Activated CD4-positive, CD25-positive, alpha-beta regulatory T cell treated with anti-CD3 and anti-CD28 coated beads, Interleukin-2, amount 50 U/mL, for 72 hours (primary cell): ENCODE measurements around the gene GABPB2.

Experiments used
- DNase-seq: peaks from one replicate; pipeline ENCODE4 v3.0.0; 2021

GABPB2 gene

DNA sequence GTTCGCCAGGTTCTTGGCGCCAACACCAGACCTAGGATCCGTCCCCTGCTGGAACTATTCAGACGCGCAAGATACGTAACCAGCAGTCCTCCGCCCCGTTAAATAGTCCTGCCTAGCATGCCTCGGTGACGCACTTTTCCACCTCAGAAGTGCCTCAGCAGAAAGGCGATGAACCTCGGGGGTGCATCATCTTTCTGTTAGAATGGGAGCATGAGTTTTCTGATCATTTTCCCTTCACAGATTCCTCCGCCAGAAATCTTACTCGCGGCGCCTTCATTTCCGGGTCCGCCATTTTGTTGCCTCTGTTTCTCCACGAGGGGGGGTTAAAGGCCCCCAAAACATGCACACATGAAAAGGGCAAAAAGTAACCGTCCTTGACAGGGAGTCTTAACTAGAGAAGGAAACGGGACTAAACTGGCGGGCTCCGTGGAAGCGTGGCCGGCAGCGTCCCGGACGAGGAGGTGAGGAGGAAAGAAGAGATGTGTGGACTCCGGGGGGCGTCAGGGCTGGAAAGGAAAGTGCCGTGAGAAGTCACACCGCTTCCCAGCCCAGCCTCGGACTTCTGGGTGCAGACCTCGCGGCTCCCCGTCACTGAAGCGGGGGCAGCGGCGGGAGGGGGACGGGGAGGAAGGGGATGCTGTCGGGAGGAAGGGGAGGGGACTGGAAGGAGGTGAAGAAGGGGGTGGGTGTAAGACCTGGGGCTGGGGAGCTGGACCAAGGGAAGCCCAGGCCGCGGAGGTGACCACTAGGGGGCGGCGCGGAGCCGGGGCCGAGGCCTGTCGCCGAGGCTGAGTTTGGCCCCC is at the start of gene GABPB2:
Gene GABPB2 (plus strand): TSS at position 288 of the 803 bp plus-strand sequence. CDS start 17,429 bp downstream, outside the sequence.
- DNase-seq: peak; percentile 95

DNA sequence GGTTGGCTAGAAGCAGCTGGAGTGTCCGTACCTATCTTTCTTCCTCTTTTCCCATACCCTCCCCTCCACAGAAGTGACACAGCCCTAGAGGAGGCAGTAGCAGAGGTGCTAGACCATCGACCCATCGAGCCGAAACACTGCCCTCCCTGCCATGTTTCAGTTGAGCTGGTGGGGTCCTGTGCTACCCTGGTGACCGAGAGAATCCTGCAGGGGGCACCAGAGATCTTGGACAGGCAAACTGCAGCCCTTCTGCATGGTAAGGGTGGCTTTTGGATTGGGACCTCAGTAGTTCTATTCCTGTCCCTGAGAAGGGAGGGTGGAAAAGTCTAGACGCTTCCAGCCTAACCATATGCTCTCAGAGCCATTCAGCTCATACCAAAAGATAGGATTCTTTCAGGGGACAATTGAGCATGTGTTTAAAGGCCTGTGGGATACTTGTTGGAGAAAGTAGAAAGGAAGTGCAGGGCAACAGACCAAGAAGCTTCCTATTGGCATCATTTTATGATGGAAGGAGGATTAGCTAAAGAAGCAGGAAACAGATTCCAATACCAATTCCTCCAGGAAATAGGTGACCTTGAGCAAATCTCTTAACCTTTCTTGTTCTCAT is 45.9 kb upstream of the GABPB2 start:
- peak; percentile 75 for DNase-seq

DNA sequence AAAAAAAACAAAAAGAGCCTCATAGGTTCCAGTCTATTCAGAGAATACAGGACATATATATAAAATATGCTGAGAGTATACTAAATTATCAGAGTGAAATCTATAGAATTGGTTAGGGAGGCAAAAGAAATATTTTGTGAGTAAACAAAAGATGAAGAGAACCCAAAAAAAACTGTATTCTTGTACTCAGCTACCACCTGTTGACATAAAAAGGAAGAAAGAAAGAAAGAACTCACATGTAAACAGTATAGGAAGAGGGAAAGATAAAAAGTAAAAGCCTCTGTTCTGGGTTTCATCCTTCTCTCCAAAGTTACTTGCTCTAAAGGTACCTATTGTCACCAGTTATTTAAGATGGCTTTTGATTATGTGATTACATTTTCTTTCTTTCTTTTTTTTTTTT is 44.1 kb upstream of the GABPB2 start:
- no peak for DNase-seq

DNA sequence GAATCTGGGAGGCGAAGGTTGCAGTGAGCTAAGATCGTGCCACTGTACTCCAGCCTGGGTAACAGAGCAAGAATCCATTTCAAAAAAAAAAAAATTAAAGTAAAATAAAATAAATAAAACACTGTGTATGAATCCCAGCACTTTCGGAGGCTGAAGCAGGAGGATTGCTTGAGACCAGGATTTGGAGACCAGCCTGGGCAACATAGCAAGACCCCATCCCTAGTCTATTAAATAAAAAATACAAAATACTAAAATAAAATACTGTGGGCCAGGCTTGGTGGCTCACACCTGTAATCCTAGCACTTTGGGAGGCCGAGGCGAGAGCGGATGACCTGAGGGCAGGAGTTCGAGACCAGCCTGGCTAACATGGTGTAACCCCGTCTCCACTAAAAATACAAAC is 38.4 kb upstream of the GABPB2 start:
- no peak for DNase-seq

DNA sequence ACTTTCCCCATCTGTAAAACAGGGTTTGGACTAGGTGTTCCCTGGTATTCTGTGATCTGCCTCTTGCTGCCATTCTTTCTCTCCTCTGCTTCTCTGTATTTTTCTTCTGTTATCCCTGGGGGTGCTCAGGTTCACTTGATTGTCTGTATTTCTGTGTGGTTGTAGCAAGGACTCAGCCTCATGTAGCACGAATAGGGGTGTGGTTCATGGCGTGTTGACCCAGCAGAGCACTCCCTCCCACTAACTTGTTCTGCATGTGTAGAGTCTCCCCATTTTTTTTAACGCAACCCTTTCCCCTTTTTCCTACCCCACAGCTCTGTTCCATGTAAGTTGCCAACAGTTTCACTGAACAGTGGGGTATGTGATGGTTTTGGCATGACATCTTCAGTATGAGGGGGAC is 35.4 kb upstream of the GABPB2 start:
- DNase-seq: no peak

DNA sequence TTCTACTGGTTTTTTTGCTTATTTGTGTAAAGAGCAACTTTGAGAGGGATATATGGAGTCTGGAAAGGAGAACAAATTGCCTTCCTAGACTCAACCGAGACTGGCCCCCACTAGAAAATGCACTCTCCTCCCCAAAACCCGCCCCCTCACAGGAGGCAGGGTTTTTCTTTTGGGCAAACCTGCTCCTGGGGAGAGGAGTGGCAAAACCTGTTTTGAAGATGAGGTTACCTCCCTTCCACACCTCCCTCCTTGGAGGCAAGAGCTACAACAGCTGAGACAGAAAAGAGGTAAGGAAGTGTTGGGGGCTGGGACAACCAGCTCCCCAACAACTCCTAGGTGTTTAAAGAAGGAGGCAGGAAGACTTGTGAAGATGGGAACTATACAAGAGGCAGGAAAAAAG is 34.2 kb upstream of the GABPB2 start, which contains the start of gene BNIPL:
Gene BNIPL (plus strand): TSS at position 231 of the 400 bp plus-strand sequence. CDS start 140 bp downstream, at position 371.
- DNase-seq: no peak

DNA sequence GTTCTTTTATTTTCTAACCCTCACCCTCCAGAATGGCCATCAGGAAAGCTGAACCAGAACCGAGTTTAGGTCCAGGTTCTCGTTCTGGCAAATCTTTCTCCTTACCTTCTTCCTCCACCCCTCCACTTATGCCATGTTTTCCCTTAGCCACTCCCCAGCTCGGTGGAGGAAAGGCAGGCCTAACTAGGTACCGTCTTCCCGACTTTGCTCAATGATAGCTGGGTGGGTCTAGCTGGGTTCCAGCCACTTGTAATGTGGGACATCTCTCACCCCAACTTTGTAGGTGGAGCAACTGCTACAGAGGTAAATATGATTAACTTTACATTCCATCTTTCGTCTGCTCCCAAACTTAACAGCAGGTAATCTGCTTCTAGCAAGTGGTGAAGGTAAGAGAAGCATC is 33.5 kb upstream of the GABPB2 start:
- no peak for DNase-seq

DNA sequence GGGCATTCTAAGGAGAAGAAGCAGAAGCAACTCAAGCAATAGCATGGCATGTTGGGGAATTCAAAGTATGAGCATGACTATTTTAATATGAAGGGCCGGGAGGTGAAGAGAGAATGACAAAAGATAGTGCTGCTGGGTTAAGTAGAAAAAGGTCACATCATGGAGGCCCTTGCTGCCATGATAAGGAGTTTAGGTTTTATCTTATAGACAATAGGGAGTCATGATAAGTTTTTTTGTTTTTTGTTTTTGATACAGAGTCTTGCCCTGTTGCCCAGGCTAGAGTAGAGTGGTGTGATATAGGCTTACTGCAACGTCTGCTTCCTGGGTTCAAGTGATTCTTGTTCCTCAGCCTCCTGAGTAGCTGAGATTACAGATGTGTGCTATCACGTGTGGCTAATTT is 31.0 kb upstream of the GABPB2 start:
- no peak for DNase-seq

DNA sequence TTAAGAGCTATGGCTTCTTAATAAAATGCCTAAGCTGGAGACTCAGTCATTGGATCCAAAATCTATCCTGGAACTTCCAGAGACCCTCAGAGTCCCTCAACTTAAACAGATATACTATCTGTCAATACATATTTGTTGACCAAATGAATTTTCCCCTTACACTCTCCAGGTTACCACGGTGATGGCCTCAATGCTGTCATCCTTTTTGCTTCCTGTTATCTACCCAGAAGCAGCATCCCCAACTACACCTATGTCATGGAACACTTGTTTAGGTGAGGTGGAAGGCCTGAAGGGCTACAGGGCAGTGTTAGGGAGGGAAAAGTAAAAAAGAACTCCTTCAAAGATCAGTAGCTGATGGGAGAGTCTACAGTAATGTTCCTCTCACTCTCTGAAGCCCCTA is 27.4 kb upstream of the GABPB2 start:
- DNase-seq: no peak

DNA sequence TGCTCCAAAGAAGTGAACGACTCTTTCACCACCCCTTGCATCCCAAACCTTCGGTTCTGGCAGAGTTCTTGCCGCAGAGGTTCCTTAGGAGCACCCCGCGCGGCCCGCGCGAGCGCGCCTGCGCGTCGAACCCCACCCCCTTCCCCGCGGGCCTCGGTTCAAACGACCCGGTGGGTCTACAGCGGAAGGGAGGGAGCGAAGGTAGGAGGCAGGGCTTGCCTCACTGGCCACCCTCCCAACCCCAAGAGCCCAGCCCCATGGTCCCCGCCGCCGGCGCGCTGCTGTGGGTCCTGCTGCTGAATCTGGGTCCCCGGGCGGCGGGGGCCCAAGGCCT is 23.0 kb upstream of the GABPB2 start, which contains the start of gene C1orf56:
Gene C1orf56 (plus strand): TSS at position 161 of the 334 bp plus-strand sequence. CDS start 97 bp downstream, at position 258.
- DNase-seq: peak; percentile 65

DNA sequence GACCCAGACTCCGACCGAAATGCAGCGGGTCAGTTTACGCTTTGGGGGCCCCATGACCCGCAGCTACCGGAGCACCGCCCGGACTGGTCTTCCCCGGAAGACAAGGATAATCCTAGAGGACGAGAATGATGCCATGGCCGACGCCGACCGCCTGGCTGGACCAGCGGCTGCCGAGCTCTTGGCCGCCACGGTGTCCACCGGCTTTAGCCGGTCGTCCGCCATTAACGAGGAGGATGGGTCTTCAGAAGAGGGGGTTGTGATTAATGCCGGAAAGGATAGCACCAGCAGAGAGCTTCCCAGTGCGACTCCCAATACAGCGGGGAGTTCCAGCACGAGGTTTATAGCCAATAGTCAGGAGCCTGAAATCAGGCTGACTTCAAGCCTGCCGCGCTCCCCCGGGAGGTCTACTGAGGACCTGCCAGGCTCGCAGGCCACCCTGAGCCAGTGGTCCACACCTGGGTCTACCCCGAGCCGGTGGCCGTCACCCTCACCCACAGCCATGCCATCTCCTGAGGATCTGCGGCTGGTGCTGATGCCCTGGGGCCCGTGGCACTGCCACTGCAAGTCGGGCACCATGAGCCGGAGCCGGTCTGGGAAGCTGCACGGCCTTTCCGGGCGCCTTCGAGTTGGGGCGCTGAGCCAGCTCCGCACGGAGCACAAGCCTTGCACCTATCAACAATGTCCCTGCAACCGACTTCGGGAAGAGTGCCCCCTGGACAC is 22.5 kb upstream of the GABPB2 start:
- peak; percentile 53 for DNase-seq

DNA sequence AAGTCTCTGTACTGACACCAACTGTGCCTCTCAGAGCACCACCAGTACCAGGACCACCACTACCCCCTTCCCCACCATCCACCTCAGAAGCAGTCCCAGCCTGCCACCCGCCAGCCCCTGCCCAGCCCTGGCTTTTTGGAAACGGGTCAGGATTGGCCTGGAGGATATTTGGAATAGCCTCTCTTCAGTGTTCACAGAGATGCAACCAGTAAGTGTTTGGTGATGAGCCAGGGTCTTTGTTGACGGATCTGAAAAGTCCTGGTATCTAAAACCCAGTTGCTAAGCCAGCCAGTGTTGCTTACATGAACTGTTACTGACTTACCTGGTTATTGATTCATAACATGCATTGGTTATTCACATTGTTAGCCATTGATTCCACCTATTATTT is 21.9 kb upstream of the GABPB2 start:
- no peak for DNase-seq

DNA sequence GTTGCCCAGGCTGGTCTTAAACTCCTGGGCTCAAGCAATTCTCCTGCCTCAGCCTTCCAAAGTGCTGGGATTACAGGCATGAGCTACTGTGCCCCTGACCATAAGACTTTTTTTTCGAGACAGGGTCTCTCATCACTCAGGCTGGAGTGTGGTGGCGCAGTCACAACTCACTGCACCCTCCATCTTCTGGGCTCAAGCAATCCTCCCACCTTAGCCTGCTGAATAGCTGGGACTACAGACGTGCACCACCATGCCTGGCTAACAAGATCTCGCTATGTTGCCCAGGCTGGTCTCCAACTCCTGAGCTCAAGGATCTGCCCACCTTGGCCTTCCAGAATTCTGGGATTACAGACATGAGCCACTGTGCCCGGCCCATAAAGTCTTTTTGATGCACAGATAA is 21.1 kb upstream of the GABPB2 start:
- no peak for DNase-seq

DNA sequence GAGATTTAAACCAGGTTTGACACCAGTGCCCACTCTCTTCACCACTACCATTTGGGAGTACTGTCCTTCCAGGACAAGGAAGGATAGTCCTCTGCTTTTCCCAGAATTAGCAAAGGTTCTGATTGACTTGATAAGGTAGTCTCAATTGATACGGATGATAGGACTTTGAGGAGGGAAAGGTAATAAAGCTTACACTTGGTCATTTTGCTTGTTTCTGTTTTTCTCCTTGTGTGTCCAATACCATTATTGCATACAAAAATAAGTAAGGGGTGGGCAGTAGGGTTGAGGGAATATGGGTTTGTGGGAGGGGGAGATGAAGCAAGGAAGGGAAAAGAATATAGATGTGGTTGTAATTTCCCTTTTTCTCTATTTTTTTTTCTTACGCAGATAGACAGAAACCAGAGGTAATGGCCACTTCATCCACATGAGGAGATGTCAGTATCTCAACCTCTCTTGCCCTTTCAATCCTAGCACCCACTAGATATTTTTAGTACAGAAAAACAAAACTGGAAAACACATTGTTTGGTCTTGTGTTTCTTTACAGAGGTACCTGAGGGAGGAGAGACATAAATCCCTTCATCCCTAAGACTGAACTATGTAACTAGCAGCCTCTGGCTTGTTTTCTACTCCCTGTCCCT is 20.4 kb upstream of the GABPB2 start:
- DNase-seq: no peak

DNA sequence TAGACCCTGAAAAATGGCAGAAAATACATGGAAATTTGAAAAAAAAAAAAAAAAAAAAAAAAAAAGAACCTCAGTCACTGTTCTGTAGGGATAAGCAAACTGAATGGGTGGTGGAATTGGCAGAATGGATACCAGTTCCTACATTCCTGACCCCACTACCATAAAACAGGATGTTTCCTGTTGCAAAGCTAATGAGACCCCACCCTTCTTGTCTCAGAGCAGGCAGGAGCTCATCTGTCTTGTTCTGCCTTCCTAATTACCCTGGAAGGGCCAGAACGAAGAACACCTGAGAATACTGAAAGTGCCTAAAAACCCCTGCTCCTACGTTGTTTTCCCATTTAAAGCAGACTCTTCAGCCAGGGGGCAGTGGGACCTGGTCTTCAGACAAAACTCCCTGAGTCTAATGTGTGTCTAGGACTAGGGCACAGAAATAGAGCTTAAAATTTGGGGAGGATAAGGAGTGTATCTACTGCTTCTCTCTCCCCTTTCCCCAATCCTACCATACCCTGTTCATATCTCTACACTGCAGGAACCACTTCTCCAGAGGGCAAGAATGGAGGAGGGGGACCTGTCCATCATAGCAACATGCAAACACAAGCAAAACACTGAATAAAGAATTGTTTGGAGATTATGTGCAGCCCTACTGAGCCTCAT is 19.1 kb upstream of the GABPB2 start:
- no peak for DNase-seq

DNA sequence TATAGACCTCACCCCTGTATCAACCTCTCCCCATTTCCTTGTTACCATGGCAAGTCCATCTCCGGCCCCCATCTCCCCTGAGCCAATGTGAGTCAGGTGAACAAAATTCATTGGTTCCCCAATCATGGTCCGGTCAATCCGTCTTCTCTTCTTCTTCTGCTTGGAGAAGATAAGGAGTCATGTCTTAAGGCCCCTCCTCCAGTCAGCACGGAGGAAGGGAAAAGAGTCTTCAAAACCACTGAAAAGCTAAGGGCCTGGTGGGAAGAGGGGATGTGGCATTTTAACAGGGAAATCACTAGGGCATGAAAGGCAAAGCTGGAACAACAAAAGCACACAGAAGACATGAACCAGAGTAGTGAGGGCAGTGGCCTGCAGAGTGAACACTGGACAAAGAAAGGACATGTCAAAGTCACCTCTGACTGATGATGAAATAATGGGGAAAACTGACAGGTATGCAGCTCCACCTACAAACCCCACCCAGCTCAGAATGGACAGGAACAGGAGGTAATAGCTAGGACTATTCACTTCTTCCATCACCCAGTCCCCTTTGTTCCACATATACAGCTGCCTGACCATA is 15.5 kb upstream of the GABPB2 start:
- no peak for DNase-seq

DNA sequence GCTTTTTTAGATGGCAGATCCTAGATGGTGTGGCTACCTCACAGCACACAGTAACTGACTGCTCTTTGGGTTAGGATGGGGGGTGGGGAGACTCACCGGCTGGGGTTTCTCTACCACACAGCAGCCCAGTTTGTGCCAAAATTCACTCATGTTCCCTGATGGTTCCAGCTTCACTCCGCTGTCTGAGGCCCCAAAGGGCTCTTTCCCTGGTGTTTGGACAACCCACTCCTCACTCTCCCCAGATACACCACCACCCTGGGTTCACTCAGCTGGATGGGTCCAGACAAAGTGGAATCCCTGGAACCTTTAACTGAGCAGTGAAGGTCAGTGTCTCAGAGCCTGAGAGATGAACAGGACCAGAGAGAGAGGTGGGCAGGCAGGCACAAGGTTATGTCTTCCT is 15.0 kb upstream of the GABPB2 start:
- DNase-seq: no peak

DNA sequence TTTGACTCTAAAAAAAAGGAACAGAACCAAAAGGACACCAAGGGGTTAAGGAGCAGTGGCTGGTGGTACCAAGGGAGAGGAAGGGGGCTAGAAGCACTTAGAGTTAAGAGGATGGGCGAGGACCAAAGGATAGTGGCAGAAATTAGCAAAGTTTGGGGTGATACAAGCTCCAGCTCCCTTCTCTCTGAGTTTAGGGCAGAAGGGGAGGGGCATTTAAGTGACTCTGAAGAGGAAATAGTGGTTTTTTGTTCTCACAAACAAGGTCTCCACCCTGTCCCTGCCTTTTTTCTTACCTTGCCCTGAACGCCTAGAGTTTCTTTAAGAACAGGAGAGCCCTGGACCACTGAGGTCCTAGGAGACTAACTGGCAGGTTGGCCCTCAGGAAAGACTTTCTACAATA is 14.4 kb upstream of the GABPB2 start:
- DNase-seq: no peak

DNA sequence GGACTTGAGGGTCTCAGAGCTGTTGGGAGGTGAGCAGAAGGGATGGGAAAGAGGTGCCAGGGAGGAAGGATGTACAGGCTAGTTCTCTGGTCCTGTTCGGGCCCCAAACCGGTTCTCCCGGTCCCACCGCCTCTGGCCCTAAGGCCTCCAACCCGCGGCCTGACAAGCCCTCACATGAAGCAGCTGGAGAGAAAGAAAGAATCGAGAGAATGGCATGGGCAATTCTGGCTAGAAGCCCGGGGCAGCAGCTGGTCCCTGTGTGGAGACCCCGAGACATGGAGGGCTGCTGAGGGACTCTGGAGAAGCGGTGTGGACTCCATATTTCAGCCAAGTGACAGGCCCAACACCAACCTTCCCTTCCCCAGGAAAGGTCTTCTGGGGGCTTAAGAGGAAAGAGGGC is 11.9 kb upstream of the GABPB2 start:
- DNase-seq: peak; percentile 39

DNA sequence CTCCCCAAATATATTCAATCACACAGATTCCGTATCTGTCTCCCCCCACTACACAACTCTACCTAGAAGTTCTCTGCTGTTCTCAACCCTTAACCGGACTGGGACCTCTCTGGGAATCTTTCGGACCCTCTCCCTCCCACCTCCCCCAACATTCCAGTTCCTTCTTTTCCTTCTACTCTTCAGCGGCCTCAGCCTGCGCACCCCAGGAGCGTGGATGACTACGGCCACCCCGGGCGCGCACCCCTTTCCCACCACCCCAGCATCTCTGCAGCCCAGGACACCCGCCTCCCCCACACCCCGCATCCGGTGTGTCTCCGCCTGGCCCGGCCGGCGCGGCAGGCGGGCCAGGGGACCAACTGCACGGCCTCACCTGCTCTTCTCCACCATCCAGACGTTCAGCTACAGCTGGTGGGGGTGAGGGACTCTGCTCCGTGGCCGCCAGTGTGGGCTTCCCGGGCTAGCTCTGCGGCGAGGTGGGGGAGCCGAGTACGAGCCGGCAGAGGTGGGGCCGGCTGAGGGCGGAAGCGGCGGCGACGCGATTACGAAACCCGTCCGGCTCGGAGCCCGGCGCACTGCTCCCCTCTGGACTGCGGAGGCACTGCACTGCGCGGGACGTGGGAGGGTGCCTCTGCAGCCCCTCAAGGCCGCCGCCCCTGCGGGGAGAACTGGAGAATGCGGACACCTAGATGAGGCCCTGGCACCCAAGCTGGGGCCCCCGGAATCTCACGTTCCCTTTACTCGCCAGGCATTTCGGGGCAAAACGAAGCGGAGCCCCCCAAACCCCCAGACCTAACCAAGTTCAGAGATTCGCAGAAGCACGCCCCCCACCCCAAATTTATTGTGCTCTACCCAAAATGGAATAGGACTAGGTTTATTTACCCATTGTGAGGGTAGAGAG is 11.2 kb upstream of the GABPB2 start, which contains the start of gene CDC42SE1:
Gene CDC42SE1 (minus strand): TSS at position 514 of the 898 bp plus-strand sequence. CDS start 3,892 bp downstream, outside the sequence.
- DNase-seq: peak; percentile 85

DNA sequence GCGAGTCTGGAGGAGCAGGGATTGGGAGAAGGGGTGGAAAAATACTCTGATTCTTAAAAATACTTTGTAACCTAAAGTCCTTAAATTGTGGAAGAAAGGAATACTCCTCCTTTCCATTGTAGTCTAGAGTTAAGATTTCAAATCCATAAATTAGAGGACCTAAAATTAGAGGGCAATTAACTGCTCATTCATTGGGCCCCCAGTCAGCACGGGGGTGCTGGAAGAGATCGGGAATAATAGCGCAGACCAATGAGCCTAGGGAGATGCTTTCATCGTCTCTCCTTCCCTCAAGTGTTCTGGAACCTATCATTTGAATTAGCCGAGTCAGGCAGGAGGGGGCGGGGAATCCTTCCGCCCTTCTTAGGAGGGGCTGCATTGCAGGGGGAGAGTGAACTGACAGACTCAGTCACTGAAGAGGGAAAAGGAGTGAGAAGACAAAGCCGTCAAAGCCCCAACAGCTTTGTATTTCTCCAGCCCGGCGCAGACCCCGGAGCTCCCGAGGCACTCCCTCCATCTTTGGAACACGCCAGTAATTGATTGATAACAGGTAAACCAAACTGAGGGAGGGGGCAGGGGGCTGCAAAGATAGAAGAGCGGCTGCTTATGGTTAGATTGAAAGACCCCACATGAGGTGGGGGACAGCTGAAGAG is 10.4 kb upstream of the GABPB2 start, which contains the start of gene MLLT11:
Gene MLLT11 (plus strand): TSS at position 391 of the 650 bp plus-strand sequence. CDS start 6,828 bp downstream, outside the sequence.
- no peak for DNase-seq
